ENCODE results near the gene PEAK1.

GRCh38 chr15:77326366-77326765, 93.5 kb downstream of the PEAK1 start:
- TF ChIP-seq, protein P1, sequence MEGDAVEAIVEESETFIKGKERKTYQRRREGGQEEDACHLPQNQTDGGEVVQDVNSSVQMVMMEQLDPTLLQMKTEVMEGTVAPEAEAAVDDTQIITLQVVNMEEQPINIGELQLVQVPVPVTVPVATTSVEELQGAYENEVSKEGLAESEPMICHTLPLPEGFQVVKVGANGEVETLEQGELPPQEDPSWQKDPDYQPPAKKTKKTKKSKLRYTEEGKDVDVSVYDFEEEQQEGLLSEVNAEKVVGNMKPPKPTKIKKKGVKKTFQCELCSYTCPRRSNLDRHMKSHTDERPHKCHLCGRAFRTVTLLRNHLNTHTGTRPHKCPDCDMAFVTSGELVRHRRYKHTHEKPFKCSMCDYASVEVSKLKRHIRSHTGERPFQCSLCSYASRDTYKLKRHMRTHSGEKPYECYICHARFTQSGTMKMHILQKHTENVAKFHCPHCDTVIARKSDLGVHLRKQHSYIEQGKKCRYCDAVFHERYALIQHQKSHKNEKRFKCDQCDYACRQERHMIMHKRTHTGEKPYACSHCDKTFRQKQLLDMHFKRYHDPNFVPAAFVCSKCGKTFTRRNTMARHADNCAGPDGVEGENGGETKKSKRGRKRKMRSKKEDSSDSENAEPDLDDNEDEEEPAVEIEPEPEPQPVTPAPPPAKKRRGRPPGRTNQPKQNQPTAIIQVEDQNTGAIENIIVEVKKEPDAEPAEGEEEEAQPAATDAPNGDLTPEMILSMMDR (IDR thresholded peaks at IDR 0.05) = no peak
- no peak for TF ChIP-seq EP300 (IDR thresholded peaks at IDR 0.05)
